C4-2B (cell line): Measurements from ENCODE around the gene HSPB6.

Experiments
- ZFX ChIP-seq: fragments of 450-650 bp; IDR thresholded peaks from 2 replicates; pipeline ENCODE4 v1.6.1; 2017
- TF ChIP-seq, protein P1 (sequence below): fragments of 450-650 bp; conservative IDR thresholded peaks from 2 replicates; pipeline ENCODE4 v1.5.1; 2017; ENCODE audit warnings: mild to moderate bottlenecking

DNA sequence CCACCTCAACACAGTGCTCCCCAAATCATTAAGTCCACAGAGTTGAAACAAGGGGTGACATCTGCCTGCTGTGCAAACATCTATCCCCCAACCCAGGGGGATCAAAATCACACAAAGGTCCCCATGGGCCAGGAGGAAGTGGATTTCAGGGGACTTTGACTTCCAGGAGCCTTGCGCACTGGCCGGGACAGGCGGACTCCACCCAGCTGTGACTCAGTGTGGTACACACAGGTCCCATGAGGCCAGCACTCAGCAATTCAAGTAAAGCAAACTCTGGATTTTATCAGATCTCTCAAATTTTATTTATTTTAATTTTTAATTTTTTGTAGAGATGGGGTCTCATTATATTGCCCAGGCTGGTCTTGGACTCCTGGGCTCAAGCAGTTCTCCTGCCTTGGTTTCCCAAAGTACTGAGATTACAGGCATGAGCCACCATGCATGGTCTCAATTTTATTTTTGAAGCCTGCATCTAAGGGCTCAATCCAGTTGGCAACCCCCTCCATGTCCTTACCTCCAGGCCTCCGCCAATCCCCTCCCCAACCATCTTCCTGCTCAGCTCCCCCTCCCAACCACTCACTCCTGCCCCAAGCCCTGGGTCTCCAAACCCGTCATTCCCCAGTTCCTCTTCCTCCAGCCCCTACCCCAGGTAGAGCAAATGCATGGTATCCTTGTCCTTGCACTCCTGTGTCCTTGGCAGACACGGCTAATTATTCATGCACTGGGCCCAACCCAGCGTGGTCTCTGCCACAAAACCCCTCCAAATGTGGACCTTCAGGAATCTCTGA is 36.7 kb upstream of the HSPB6 start:
- TF ChIP-seq, protein P1, sequence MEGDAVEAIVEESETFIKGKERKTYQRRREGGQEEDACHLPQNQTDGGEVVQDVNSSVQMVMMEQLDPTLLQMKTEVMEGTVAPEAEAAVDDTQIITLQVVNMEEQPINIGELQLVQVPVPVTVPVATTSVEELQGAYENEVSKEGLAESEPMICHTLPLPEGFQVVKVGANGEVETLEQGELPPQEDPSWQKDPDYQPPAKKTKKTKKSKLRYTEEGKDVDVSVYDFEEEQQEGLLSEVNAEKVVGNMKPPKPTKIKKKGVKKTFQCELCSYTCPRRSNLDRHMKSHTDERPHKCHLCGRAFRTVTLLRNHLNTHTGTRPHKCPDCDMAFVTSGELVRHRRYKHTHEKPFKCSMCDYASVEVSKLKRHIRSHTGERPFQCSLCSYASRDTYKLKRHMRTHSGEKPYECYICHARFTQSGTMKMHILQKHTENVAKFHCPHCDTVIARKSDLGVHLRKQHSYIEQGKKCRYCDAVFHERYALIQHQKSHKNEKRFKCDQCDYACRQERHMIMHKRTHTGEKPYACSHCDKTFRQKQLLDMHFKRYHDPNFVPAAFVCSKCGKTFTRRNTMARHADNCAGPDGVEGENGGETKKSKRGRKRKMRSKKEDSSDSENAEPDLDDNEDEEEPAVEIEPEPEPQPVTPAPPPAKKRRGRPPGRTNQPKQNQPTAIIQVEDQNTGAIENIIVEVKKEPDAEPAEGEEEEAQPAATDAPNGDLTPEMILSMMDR = no peak
- no peak for TF ChIP-seq ZFX
